ENCODE results near the gene MTHFR. TPM values are rescaled to one million over a fixed set of nuclear protein-coding genes. Genes with fewer than 3 reads are reported as not detected.

The MTHFR gene
- polyA plus RNA-seq = 1 to 10 TPM; 8.2 to 9.4 TPM

GRCh38 chr1:11805422-11806306, at the start of gene MTHFR, which contains the start of gene CLCN6:
Gene MTHFR (minus strand): TSS chr1:11805964. CDS start chr1:11803116, 2,848 bp downstream.
Gene CLCN6 (plus strand): TSS chr1:11806191. CDS start chr1:11806263, 72 bp downstream.
- H3K4me3 ChIP-seq (ENCODE audit: low read depth in 1 of 2, low read length in 2 of 2) = peak within 1 kb of the TSS; percentile 73 to 78
- H3K4me1 ChIP-seq (ENCODE audit: control insufficient read depth in 2 of 2, insufficient read depth in 2 of 2, low read length in 1 of 2) = peaks cover 4 to 10% of the 10 kb centered on the region in 2 donors
- H3K9me3 ChIP-seq (ENCODE audit: control insufficient read depth in 2 of 2, insufficient read depth in 1 of 2, low read depth in 1 of 2, low read length in 1 of 2) = no peaks in the 10 kb centered on the region
- H3K27ac ChIP-seq (ENCODE audit: low read depth in 2 of 2, low read length in 1 of 2) = peak within 1 kb of the TSS; percentile 97 to 98
- WGBS, 2 donors = 0% methylated on average over 70 to 72 of the region's 72 CpGs
- no peaks in the 10 kb centered on the region for H3K27me3 ChIP-seq (ENCODE audit: control insufficient read depth in 1 of 2, insufficient read depth in 2 of 2, low read length in 2 of 2)
- peaks cover 2 to 10% of the 10 kb centered on the region in 2 donors for H3K36me3 ChIP-seq (ENCODE audit: control insufficient read depth in 2 of 2, insufficient read depth in 2 of 2, low read length in 1 of 2)

DNA sequence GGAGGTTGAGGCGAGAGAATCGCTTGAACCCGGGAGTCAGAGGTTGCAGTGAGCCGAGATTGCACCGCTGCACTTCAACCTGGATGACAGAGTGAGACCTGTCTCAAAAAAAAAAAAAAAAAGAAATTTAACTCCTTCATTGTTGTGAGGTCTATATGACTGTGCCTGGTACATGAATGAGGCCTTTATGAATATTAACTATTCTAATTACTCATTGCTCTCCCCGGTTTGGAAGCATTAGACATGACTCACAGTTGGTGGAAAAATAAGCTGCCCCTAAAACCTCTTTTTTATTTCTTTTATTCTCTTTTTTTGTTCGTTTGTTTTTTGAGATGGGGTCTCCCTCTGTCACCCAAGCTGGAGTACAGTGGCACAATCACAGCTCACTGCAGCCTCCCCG, 49.7 kb upstream of the MTHFR start:
- no peak overlapping the region for H3K27ac ChIP-seq (ENCODE audit: low read depth in 2 of 2, low read length in 1 of 2)
- no peaks in the 10 kb centered on the region for H3K9me3 ChIP-seq (ENCODE audit: control insufficient read depth in 2 of 2, insufficient read depth in 1 of 2, low read depth in 1 of 2, low read length in 1 of 2)
- H3K27me3 ChIP-seq (ENCODE audit: control insufficient read depth in 1 of 2, insufficient read depth in 2 of 2, low read length in 2 of 2) = peaks cover 9 to 20% of the 10 kb centered on the region in 2 donors
- H3K36me3 ChIP-seq (ENCODE audit: control insufficient read depth in 2 of 2, insufficient read depth in 2 of 2, low read length in 1 of 2) = no peaks in the 10 kb centered on the region
- H3K4me1 ChIP-seq (ENCODE audit: control insufficient read depth in 2 of 2, insufficient read depth in 2 of 2, low read length in 1 of 2) = peaks cover 0 to 5% of the 10 kb centered on the region in 2 donors
- 60% methylated on average over 8 of the region's 8 CpGs for WGBS, 2 donors
- no peak overlapping the region for H3K4me3 ChIP-seq (ENCODE audit: low read depth in 1 of 2, low read length in 2 of 2)

- Histone ChIP-seq H3K27ac (ENCODE audit: low read depth in 2 of 2, low read length in 1 of 2) (no peak overlapping the region), H3K36me3 (ENCODE audit: control insufficient read depth in 2 of 2, insufficient read depth in 2 of 2, low read length in 1 of 2) (no peaks in the 10 kb centered on the region), H3K4me1 (ENCODE audit: control insufficient read depth in 2 of 2, insufficient read depth in 2 of 2, low read length in 1 of 2) (peaks cover 0 to 5% of the 10 kb centered on the region in 2 donors), H3K9me3 (ENCODE audit: control insufficient read depth in 2 of 2, insufficient read depth in 1 of 2, low read depth in 1 of 2, low read length in 1 of 2) (no peaks in the 10 kb centered on the region), H3K4me3 (ENCODE audit: low read depth in 1 of 2, low read length in 2 of 2) (no peak overlapping the region), H3K27me3 (ENCODE audit: control insufficient read depth in 1 of 2, insufficient read depth in 2 of 2, low read length in 2 of 2) (peaks cover 9 to 19% of the 10 kb centered on the region in 2 donors)
- 40 to 46% methylated on average over 8 of the region's 8 CpGs for WGBS, 2 donors
Observed at GRCh38 chr1:11854519-11854918, 48.8 kb upstream of the MTHFR start.

GRCh38 chr1:11851180-11851579, 45.4 kb upstream of the MTHFR start:
- H3K4me3 ChIP-seq (ENCODE audit: low read depth in 1 of 2, low read length in 2 of 2) = no peak overlapping the region
- WGBS, 2 donors = 71 to 79% methylated on average over 7 of the region's 7 CpGs

DNA sequence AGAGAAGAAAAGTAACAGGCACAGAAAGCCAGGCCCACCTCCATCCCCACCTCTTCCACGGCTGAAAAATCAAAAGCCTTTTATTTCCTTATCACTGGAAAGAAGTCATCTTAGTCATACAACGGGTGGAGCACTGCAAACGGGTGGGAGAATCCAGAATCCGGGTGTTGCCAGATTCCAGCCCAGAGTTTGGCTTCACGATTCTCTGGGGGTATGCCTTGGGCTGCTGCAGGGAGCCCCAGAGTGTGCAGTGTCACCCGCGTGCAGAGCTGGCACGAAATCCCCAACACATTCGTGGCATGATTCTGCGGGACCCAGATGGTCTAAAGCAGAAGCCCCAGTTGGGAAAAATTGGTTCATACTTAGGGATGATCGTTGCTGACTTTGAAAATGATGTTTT, 44.4 kb upstream of the MTHFR start:
- 52 to 55% methylated on average over 11 of the region's 11 CpGs for WGBS, 2 donors

More at GRCh38 chr1:11851180-11851579, 45.4 kb upstream of the MTHFR start:
- Histone ChIP-seq H3K9me3 (ENCODE audit: control insufficient read depth in 2 of 2, insufficient read depth in 1 of 2, low read depth in 1 of 2, low read length in 1 of 2) (no peaks in the 10 kb centered on the region), H3K36me3 (ENCODE audit: control insufficient read depth in 2 of 2, insufficient read depth in 2 of 2, low read length in 1 of 2) (no peaks in the 10 kb centered on the region), H3K27me3 (ENCODE audit: control insufficient read depth in 1 of 2, insufficient read depth in 2 of 2, low read length in 2 of 2) (no peaks in the 10 kb centered on the region), H3K4me1 (ENCODE audit: control insufficient read depth in 2 of 2, insufficient read depth in 2 of 2, low read length in 1 of 2) (no peaks in the 10 kb centered on the region), H3K27ac (ENCODE audit: low read depth in 2 of 2, low read length in 1 of 2) (no peak overlapping the region)

GRCh38 chr1:11848373-11848700, 42.6 kb upstream of the MTHFR start:
- 73 to 74% methylated on average over 9 of the region's 9 CpGs for WGBS, 2 donors
- Histone ChIP-seq H3K9me3 (ENCODE audit: control insufficient read depth in 2 of 2, insufficient read depth in 1 of 2, low read depth in 1 of 2, low read length in 1 of 2) (no peaks in the 10 kb centered on the region), H3K4me1 (ENCODE audit: control insufficient read depth in 2 of 2, insufficient read depth in 2 of 2, low read length in 1 of 2) (no peaks in the 10 kb centered on the region), H3K36me3 (ENCODE audit: control insufficient read depth in 2 of 2, insufficient read depth in 2 of 2, low read length in 1 of 2) (peaks cover 10 to 11% of the 10 kb centered on the region in 2 donors), H3K4me3 (ENCODE audit: low read depth in 1 of 2, low read length in 2 of 2) (no peak overlapping the region), H3K27ac (ENCODE audit: low read depth in 2 of 2, low read length in 1 of 2) (no peak overlapping the region), H3K27me3 (ENCODE audit: control insufficient read depth in 1 of 2, insufficient read depth in 2 of 2, low read length in 2 of 2) (no peaks in the 10 kb centered on the region)

More for the DNA sequence above, 44.4 kb upstream of the MTHFR start:
- H3K4me3 ChIP-seq (ENCODE audit: low read depth in 1 of 2, low read length in 2 of 2) = no peak overlapping the region
- no peaks in the 10 kb centered on the region for H3K27me3 ChIP-seq (ENCODE audit: control insufficient read depth in 1 of 2, insufficient read depth in 2 of 2, low read length in 2 of 2)
- H3K4me1 ChIP-seq (ENCODE audit: control insufficient read depth in 2 of 2, insufficient read depth in 2 of 2, low read length in 1 of 2) = no peaks in the 10 kb centered on the region
- H3K9me3 ChIP-seq (ENCODE audit: control insufficient read depth in 2 of 2, insufficient read depth in 1 of 2, low read depth in 1 of 2, low read length in 1 of 2) = no peaks in the 10 kb centered on the region
- no peak overlapping the region for H3K27ac ChIP-seq (ENCODE audit: low read depth in 2 of 2, low read length in 1 of 2)
- H3K36me3 ChIP-seq (ENCODE audit: control insufficient read depth in 2 of 2, insufficient read depth in 2 of 2, low read length in 1 of 2) = peaks cover 0 to 2% of the 10 kb centered on the region in 2 donors

- Histone ChIP-seq H3K27ac (ENCODE audit: low read depth in 2 of 2, low read length in 1 of 2) (no peak within 1 kb of the TSS), H3K27me3 (ENCODE audit: control insufficient read depth in 1 of 2, insufficient read depth in 2 of 2, low read length in 2 of 2) (no peaks in the 10 kb centered on the region), H3K4me1 (ENCODE audit: control insufficient read depth in 2 of 2, insufficient read depth in 2 of 2, low read length in 1 of 2) (no peaks in the 10 kb centered on the region), H3K4me3 (ENCODE audit: low read depth in 1 of 2, low read length in 2 of 2) (no peak within 1 kb of the TSS), H3K36me3 (ENCODE audit: control insufficient read depth in 2 of 2, insufficient read depth in 2 of 2, low read length in 1 of 2) (peaks cover 10 to 11% of the 10 kb centered on the region in 2 donors), H3K9me3 (ENCODE audit: control insufficient read depth in 2 of 2, insufficient read depth in 1 of 2, low read depth in 1 of 2, low read length in 1 of 2) (no peaks in the 10 kb centered on the region)
- 65 to 68% methylated on average over 18 of the region's 18 CpGs for WGBS, 2 donors
Observed at GRCh38 chr1:11847667-11848372, 42.1 kb upstream of the MTHFR start, which contains the start of gene NPPA. Gene NPPA (minus strand): TSS chr1:11847783. CDS start chr1:11847684, 99 bp downstream.

DNA sequence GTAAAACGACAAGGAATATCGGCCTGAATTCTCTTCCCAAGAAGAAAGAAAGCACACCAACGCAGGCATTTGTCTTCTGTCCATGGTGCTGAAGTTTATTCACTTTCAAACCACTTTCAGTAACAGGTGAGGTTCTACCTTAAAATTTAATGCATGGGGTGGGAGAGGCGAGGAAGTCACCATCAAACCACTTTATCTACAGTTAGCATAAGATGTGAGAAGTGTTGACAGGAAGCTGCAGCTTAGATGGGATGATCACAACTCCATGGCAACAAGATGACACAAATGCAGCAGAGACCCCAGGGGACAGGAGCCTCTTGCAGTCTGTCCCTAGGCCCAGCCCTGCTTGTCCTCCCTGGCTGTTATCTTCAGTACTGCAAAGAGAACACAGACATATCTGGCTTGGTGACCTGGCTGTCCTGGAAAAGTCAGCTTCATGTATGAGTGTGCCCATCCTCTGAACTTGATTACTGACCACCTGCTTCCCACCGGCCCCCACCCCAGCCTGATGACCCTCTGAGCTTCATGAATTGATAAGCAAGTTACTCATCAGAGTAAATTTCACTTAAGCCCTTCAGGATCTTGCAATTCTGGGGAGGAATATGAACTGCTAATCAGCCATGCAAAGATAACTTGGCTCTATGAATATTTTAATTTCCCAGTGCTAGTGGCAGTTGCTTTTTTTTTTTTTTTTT, 40.0 kb upstream of the MTHFR start:
- no peak overlapping the region for H3K4me3 ChIP-seq (ENCODE audit: low read depth in 1 of 2, low read length in 2 of 2)
- H3K36me3 ChIP-seq (ENCODE audit: control insufficient read depth in 2 of 2, insufficient read depth in 2 of 2, low read length in 1 of 2) = peaks cover 22 to 23% of the 10 kb centered on the region in 2 donors
- WGBS, 2 donors = 55 to 57% methylated on average over 5 of the region's 5 CpGs
- H3K9me3 ChIP-seq (ENCODE audit: control insufficient read depth in 2 of 2, insufficient read depth in 1 of 2, low read depth in 1 of 2, low read length in 1 of 2) = no peaks in the 10 kb centered on the region
- H3K4me1 ChIP-seq (ENCODE audit: control insufficient read depth in 2 of 2, insufficient read depth in 2 of 2, low read length in 1 of 2) = no peaks in the 10 kb centered on the region
- no peak overlapping the region for H3K27ac ChIP-seq (ENCODE audit: low read depth in 2 of 2, low read length in 1 of 2)
- no peaks in the 10 kb centered on the region for H3K27me3 ChIP-seq (ENCODE audit: control insufficient read depth in 1 of 2, insufficient read depth in 2 of 2, low read length in 2 of 2)

Data from esophagus (tissue), 2 donors.